ENCODE results near the gene PRSS33. TPM values are rescaled to one million over a fixed set of nuclear protein-coding genes. Genes with fewer than 3 reads are reported as not detected.
A peak's percentile ranks its signal among the peaks of the same experiment; 100 is the strongest.

PRSS33 gene
- total RNA-seq, 1 experiment from 2014 or later, result 0.24 TPM

GRCh38 chr16:2771496-2772402 lies 15.6 kb downstream of the PRSS33 start:
- in situ Hi-C loops (cut with HindIII; ENCODE audit: low pct_unique_long_range_greater_than_20kb, low sequenced_read_pairs), result no loop called here

DNA sequence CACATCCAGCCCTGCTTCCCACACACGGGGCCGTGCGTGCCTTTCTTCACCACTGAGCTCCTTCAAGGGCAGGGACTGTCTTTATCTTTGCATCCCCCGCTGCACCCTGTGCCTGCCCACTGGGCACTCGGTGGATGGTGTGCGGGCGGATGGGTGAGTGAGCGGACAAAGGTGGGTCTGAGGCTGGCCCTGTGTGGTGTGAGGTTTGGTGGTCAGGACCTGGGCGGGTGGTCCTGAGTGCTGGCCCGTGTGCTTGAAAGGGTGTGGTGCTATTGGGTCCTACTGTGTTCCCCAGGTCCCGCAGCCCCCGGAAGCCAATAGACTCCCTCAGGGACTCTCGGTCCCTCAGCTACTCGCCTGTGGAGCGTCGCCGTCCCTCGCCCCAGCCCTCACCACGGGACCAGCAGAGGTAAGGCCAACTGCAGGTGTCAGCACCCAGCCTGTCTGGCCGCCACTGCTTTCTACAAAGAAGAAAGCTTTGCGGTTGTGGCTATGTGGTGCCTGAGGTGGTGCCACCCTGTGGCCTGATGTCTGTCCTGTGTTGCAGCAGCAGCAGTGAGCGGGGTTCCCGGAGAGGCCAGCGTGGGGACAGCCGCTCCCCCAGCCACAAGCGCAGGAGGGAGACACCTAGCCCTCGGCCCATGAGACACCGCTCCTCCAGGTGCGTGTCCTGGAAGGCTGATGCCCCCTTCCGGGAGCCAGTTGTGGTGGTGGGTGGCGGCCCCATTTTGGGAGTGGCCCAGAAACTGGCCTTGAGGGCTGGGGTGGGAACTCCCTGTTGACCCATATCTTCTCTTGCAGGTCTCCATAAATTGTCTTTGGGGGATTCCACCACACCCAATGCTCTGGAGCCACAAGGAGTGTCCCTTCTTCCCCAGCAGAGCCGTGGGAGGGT lies 17.1 kb downstream of the PRSS33 start:
- in situ Hi-C loops (cut with HindIII; ENCODE audit: low pct_unique_long_range_greater_than_20kb, low sequenced_read_pairs), result no loop called here
- no peak for DNase-seq (ENCODE audit: low read depth, low spot score)

More at GRCh38 chr16:2771496-2772402, 15.6 kb downstream of the PRSS33 start:
- DNase-seq (ENCODE audit: low read depth, low spot score), result no peak

DNA sequence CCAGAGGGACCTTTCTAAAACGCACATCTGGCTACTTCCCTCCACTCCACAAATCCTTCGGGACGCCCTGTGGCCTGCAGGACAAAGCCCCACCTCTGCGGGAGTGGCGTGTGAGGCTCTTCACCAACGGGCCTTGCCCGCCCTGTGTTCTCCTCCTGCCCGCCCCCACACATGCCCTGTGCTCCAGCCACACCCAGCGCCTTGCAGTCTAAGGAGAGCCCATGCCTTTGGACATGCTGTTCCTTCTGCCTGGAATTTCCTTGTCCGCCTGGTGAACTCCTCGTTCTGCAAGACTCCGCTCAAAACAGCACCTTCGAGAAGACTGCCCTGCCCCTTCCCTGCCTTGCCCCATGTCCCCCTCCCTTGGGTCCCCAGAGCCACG lies 17.7 kb downstream of the PRSS33 start:
- in situ Hi-C loops (cut with HindIII; ENCODE audit: low pct_unique_long_range_greater_than_20kb, low sequenced_read_pairs), result no loop called here
- peak; percentile 21 for DNase-seq (ENCODE audit: low read depth, low spot score)

DNA sequence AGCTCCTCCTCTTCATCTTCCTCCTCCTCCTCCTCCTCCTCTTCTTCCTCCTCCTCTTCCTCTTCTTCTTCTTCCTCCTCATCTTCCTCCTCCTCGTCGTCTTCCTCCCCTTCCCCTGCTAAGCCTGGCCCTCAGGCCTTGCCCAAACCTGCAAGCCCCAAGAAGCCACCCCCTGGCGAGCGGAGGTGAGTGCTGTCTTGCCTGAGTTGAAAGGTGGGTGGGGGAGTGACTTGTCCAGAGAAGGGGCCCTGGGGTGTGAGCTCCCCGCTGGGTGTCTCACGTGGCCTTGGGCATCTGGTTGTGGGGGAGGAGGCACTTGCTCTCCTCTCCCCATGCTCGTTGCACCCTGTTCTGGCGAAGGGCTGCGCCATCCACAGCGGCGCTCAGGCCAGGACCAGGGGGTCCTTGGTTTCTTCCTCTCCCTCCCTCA lies 18.2 kb downstream of the PRSS33 start:
- in situ Hi-C loops (cut with HindIII; ENCODE audit: low pct_unique_long_range_greater_than_20kb, low sequenced_read_pairs), result no loop called here

GRCh38 chr16:2768403-2769089 lies 18.8 kb downstream of the PRSS33 start:
- no peak for DNase-seq (ENCODE audit: low read depth, low spot score)
- in situ Hi-C loops (cut with HindIII; ENCODE audit: low pct_unique_long_range_greater_than_20kb, low sequenced_read_pairs), result no loop called here

More for the DNA sequence above, 18.2 kb downstream of the PRSS33 start:
- DNase-seq (ENCODE audit: low read depth, low spot score), result no peak

DNA sequence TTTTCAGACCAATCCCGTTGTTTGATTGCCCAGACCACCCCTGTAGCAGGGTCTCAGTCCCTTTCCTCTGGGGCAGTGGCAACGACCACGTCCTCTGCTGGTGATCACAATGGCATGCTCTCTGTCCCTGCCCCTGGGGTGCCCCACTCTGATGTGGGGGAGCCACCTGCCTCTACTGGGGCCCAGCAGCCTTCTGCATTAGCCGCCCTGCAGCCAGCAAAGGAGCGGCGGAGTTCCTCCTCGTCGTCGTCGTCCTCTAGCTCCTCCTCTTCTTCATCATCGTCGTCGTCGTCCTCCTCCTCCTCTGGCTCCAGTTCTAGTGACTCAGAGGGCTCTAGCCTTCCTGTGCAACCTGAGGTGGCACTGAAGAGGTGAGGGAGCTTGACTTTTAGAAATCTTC lies 19.5 kb downstream of the PRSS33 start:
- in situ Hi-C loops (cut with HindIII; ENCODE audit: low pct_unique_long_range_greater_than_20kb, low sequenced_read_pairs), result no loop called here
- no peak for DNase-seq (ENCODE audit: low read depth, low spot score)

DNA sequence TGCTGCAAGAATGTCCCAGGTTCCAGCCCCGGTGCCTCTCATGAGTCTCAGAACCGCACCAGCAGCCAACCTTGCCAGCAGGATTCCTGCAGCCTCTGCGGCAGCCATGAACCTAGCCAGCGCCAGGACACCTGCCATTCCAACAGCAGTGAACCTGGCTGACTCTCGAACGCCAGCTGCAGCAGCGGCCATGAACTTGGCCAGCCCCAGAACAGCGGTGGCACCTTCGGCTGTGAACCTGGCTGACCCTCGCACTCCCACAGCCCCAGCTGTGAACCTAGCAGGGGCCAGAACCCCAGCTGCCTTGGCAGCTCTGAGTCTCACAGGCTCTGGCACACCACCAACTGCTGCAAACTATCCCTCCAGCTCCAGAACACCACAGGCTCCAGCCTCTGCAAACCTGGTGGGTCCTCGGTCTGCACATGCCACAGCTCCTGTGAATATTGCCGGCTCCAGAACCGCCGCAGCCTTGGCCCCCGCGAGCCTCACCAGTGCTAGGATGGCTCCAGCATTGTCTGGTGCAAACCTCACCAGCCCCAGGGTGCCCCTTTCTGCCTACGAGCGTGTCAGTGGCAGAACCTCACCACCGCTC lies 20.1 kb downstream of the PRSS33 start:
- no peak for DNase-seq (ENCODE audit: low read depth, low spot score)
- in situ Hi-C loops (cut with HindIII; ENCODE audit: low pct_unique_long_range_greater_than_20kb, low sequenced_read_pairs), result no loop called here

DNA sequence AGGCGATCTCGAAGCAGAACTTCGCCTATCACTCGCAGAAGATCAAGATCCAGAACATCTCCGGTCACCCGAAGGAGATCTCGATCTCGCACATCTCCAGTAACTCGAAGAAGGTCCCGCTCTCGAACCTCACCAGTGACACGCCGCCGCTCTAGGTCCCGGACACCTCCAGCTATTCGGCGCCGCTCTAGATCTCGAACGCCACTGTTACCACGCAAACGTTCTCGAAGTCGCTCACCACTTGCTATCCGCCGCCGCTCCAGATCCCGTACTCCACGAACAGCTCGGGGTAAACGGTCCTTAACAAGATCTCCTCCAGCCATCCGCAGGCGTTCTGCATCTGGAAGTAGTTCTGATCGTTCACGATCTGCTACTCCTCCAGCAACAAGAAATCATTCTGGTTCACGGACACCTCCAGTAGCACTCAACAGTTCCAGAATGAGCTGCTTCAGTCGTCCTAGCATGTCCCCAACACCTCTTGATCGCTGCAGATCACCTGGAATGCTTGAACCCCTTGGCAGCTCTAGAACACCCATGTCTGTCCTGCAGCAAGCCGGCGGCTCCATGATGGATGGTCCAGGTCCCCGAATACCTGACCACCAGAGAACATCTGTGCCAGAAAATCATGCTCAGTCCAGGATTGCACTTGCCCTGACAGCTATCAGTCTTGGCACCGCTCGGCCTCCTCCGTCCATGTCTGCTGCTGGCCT lies 20.8 kb downstream of the PRSS33 start:
- in situ Hi-C loops (cut with HindIII; ENCODE audit: low pct_unique_long_range_greater_than_20kb, low sequenced_read_pairs), result no loop called here

DNA sequence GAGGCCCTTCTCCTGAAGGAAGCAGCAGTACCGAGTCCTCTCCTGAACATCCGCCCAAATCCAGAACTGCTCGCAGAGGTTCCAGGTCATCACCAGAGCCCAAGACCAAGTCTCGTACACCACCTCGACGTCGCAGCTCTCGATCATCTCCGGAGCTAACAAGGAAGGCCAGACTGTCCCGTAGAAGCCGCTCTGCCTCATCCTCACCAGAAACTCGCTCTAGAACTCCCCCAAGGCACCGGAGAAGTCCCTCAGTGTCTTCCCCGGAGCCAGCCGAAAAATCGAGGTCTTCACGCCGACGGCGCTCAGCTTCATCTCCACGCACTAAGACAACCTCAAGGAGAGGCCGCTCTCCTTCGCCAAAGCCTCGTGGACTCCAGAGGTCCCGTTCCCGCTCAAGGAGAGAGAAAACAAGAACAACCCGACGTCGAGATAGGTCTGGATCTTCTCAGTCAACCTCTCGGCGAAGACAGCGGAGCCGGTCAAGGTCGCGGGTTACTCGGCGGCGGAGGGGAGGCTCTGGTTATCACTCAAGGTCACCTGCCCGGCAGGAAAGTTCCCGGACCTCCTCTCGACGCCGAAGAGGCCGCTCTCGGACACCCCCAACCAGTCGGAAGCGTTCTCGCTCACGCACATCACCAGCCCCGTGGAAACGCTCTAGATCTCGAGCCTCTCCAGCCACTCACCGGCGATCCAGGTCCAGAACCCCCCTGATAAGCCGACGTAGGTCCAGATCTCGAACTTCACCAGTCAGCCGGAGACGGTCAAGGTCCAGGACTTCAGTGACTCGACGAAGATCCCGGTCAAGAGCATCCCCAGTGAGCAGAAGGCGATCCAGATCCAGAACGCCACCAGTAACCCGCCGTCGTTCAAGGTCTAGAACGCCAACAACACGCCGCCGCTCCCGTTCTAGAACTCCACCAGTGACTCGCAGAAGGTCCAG lies 21.6 kb downstream of the PRSS33 start:
- no peak for DNase-seq (ENCODE audit: low read depth, low spot score)
- in situ Hi-C loops (cut with HindIII; ENCODE audit: low pct_unique_long_range_greater_than_20kb, low sequenced_read_pairs), result no loop called here

More for the DNA sequence above, 20.8 kb downstream of the PRSS33 start:
- DNase-seq (ENCODE audit: low read depth, low spot score), result no peak

- DNase-seq (ENCODE audit: low read depth, low spot score), result no peak
- in situ Hi-C loops (cut with HindIII; ENCODE audit: low pct_unique_long_range_greater_than_20kb, low sequenced_read_pairs), result no loop called here
Measured at GRCh38 chr16:2764718-2765117, 22.6 kb downstream of the PRSS33 start.

DNA sequence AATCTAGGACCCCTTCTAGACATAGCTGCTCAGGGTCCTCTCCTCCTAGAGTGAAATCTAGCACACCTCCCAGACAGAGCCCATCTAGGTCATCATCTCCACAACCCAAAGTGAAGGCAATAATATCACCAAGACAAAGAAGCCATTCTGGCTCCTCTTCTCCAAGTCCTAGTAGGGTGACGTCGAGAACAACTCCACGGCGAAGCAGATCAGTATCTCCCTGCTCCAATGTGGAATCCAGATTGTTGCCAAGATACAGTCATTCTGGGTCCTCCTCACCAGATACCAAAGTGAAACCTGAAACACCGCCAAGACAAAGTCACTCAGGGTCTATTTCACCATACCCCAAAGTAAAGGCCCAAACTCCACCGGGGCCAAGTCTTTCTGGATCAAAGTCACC lies 24.2 kb downstream of the PRSS33 start:
- in situ Hi-C loops (cut with HindIII; ENCODE audit: low pct_unique_long_range_greater_than_20kb, low sequenced_read_pairs), result no loop called here
- DNase-seq (ENCODE audit: low read depth, low spot score), result no peak

DNA sequence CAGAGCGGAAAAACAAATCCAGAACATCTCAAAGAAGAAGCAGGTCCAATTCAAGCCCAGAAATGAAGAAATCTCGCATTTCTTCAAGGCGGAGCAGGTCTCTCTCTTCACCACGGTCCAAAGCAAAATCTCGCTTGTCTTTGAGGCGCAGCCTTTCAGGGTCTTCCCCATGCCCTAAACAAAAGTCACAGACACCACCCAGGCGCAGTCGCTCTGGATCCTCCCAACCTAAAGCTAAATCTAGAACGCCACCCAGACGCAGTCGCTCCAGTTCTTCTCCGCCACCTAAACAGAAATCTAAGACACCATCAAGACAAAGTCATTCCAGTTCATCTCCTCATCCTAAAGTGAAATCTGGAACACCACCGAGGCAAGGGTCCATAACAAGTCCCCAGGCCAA lies 24.6 kb downstream of the PRSS33 start:
- no peak for DNase-seq (ENCODE audit: low read depth, low spot score)
- in situ Hi-C loops (cut with HindIII; ENCODE audit: low pct_unique_long_range_greater_than_20kb, low sequenced_read_pairs), result no loop called here

- DNase-seq (ENCODE audit: low read depth, low spot score), result no peak
- in situ Hi-C loops (cut with HindIII; ENCODE audit: low pct_unique_long_range_greater_than_20kb, low sequenced_read_pairs), result no loop called here
Measured at GRCh38 chr16:2761886-2762583, 25.3 kb downstream of the PRSS33 start.

DNA sequence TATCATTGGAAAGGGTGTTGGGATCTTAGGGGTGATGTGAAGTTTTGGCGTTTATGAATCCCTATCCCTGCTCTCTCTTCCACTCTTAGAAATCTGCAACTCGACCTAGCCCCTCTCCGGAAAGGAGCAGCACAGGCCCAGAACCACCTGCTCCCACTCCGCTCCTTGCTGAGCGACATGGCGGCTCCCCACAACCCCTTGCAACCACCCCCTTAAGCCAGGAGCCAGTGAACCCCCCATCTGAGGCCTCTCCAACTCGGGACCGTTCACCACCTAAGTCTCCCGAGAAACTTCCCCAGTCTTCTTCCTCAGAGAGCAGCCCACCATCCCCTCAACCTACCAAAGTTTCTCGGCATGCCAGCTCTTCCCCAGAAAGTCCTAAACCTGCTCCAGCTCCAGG lies 25.9 kb downstream of the PRSS33 start:
- no peak for DNase-seq (ENCODE audit: low read depth, low spot score)
- in situ Hi-C loops (cut with HindIII; ENCODE audit: low pct_unique_long_range_greater_than_20kb, low sequenced_read_pairs), result no loop called here

GRCh38 chr16:2757344-2757743 lies 30.0 kb downstream of the PRSS33 start:
- no peak for DNase-seq (ENCODE audit: low read depth, low spot score)
- in situ Hi-C loops (cut with HindIII; ENCODE audit: low pct_unique_long_range_greater_than_20kb, low sequenced_read_pairs), result no loop called here
